Neural progenitor cell (in vitro differentiated cells): ENCODE data around the gene CCDC177. TPM values are rescaled to one million over a fixed set of nuclear protein-coding genes. Genes with fewer than 3 reads are reported as not detected.

Source experiments
- DNase-seq: peaks from one replicate; pipeline ENCODE4 v3.0.0-alpha.2; 2016; ENCODE audit warnings: low spot score
- H2AFZ ChIP-seq: fragments of 200-600 bp; sonication (generic); replicated peaks from 2 replicates; pipeline ENCODE4 v1.6.1; 2016; ENCODE audit warnings: antibody characterized with exemption
- H3F3A ChIP-seq: fragments of 200-600 bp; sonication (generic); 2 replicates; pipeline ENCODE4 v1.6.1; 2016; ENCODE audit warnings: antibody characterized with exemption, low read depth
- H3K27ac ChIP-seq: fragments of 200-600 bp; sonication (generic); 2 replicates; pipeline ENCODE4 v1.5.1; 2016; ENCODE audit warnings: mild to moderate bottlenecking
- H3K27me3 ChIP-seq: fragments of 200-600 bp; sonication (generic); 2 replicates; pipeline ENCODE4 v1.6.1; 2016; ENCODE audit warnings: mild to moderate bottlenecking, moderate library complexity
- H3K36me3 ChIP-seq: fragments of 200-600 bp; sonication (generic); 2 replicates; pipeline ENCODE4 v1.5.1; 2016
- H3K4me1 ChIP-seq: fragments of 200-600 bp; sonication (generic); 2 replicates; pipeline ENCODE4 v1.6.1; 2016; ENCODE audit warnings: mixed run types
- H3K4me2 ChIP-seq: fragments of 200-600 bp; sonication (generic); 2 replicates; pipeline ENCODE4 v1.6.1; 2016
- H3K4me3 ChIP-seq: fragments of 200-600 bp; sonication (generic); 2 replicates; pipeline ENCODE4 v1.5.1; 2016
- H3K79me2 ChIP-seq: fragments of 200-600 bp; sonication (generic); 2 replicates; pipeline ENCODE4 v1.6.1; 2016; ENCODE audit warnings: low read depth
- H3K9ac ChIP-seq: fragments of 200-600 bp; sonication (generic); 2 replicates; pipeline ENCODE4 v1.6.1; 2016
- H3K9me3 ChIP-seq: fragments of 200-600 bp; sonication (generic); 2 replicates; pipeline ENCODE4 v1.5.1; 2016; ENCODE audit warnings: low read depth
- H4K20me1 ChIP-seq: fragments of 200-600 bp; sonication (generic); 2 replicates; pipeline ENCODE4 v1.6.1; 2016; ENCODE audit warnings: low read depth
- H3K27ac Mint-ChIP-seq: 3 replicates; pipeline ENCODE4 v1.8.0; 2021; ENCODE audit warnings: mixed read lengths
- H3K27me3 Mint-ChIP-seq: 2 replicates; pipeline ENCODE4 v1.8.0; 2022; ENCODE audit warnings: low read depth, mild to moderate bottlenecking, inconsistent platforms, moderate library complexity, mixed read lengths; ENCODE audit not compliant: insufficient read depth
- H3K36me3 Mint-ChIP-seq: 3 replicates; pipeline ENCODE4 v1.8.0; 2021; ENCODE audit warnings: mixed read lengths
- H3K4me1 Mint-ChIP-seq: 3 replicates; pipeline ENCODE4 v1.8.0; 2021; ENCODE audit warnings: mixed read lengths
- H3K4me3 Mint-ChIP-seq: 3 replicates; pipeline ENCODE4 v1.8.0; 2021; ENCODE audit warnings: mild to moderate bottlenecking, moderate library complexity, mixed read lengths
- H3K9me3 Mint-ChIP-seq: 3 replicates; pipeline ENCODE4 v1.8.0; 2020; ENCODE audit warnings: mixed read lengths
- EZH2 ChIP-seq: fragments of 200-600 bp; sonication (generic); IDR thresholded peaks from 2 replicates; pipeline ENCODE4 v1.6.1; 2017; ENCODE audit warnings: antibody characterized with exemption, mild to moderate bottlenecking, moderate library complexity
- EZH2phosphoT487 ChIP-seq: fragments of 200-600 bp; sonication (generic); IDR thresholded peaks from 2 replicates; pipeline ENCODE4 v1.6.1; 2017; ENCODE audit warnings: antibody characterized with exemption
- total RNA-seq: library from RNA; depleted of rRNA; stranded (reverse); fragments of >200 nt; gene quantifications from 2 replicates; pipeline ENCODE4 v1.2.3, GENCODE V29; 2015; ENCODE audit warnings: low replicate concordance
- TF ChIP-seq, protein P1 (sequence below): fragments of 200-600 bp; sonication (generic); IDR thresholded peaks from 2 replicates; pipeline ENCODE4 v1.5.1; 2017; ENCODE audit warnings: antibody characterized with exemption, mild to moderate bottlenecking

CCDC177 gene
- total RNA-seq, 1 donor from 2014 or later = 8.6 TPM

DNA sequence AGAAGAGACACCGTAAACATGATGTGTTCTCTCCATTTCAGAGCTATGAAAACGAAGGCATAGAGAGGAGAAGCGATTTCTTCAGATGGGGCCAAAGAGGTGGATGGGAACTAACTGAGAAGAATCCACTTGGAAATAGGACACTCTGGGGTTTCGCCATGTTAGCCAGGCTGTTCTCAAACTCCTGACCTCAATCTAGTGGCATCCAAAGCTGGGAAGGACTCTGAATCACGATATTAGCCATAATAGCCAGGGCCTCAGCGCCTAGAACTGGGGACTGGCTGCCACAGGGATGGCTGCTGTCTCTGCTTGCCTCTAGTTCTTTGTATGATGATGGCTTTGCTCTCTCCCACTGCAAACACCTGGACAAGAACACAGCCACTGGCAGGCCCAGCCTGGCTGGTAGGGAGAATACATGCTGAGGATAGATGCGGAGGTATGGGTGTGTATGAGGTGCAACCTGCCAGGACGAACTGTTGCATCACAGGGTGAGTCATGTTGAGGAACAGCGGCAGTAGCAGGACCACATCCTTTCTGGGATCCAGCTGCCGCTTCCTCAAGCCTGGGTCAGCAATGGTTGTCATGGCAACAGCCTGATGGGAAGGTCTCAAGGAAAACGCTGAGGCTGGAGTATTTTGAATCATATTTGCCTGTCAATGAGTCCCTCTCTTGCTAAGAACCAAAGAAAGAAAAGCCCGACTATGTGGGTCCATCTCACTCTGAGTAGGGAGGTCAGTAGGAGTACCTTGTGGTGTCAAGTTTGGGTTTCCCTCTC is 31.1 kb downstream of the CCDC177 start:
- Histone ChIP-seq H3K4me1 (peaks cover 10% of the 10 kb centered on the region), H2AFZ (no peak overlapping the region), H3K9ac (no peak overlapping the region), H3K4me2 (no peak overlapping the region), H3K9me3 (no peaks in the 10 kb centered on the region), H3K4me3 (no peak overlapping the region), H3K36me3 (no peaks in the 10 kb centered on the region), H3K27me3 (no peaks in the 10 kb centered on the region), H3F3A (peaks cover 12% of the 10 kb centered on the region), H3K27ac (no peak overlapping the region), H3K79me2 (no peaks in the 10 kb centered on the region), H4K20me1 (no peaks in the 10 kb centered on the region)
- DNase-seq = peak; percentile 61
- Mint-ChIP-seq H3K27ac (peak overlapping the region; percentile 91), H3K4me3 (no peak overlapping the region), H3K36me3 (no peaks in the 10 kb centered on the region), H3K4me1 (peaks cover 29% of the 10 kb centered on the region), H3K9me3 (peaks cover 4% of the 10 kb centered on the region), H3K27me3 (peaks cover 2% of the 10 kb centered on the region)
- no peak for TF ChIP-seq EZH2
- no peak for TF ChIP-seq EZH2phosphoT487
- TF ChIP-seq, protein P1, sequence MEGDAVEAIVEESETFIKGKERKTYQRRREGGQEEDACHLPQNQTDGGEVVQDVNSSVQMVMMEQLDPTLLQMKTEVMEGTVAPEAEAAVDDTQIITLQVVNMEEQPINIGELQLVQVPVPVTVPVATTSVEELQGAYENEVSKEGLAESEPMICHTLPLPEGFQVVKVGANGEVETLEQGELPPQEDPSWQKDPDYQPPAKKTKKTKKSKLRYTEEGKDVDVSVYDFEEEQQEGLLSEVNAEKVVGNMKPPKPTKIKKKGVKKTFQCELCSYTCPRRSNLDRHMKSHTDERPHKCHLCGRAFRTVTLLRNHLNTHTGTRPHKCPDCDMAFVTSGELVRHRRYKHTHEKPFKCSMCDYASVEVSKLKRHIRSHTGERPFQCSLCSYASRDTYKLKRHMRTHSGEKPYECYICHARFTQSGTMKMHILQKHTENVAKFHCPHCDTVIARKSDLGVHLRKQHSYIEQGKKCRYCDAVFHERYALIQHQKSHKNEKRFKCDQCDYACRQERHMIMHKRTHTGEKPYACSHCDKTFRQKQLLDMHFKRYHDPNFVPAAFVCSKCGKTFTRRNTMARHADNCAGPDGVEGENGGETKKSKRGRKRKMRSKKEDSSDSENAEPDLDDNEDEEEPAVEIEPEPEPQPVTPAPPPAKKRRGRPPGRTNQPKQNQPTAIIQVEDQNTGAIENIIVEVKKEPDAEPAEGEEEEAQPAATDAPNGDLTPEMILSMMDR = no peak

DNA sequence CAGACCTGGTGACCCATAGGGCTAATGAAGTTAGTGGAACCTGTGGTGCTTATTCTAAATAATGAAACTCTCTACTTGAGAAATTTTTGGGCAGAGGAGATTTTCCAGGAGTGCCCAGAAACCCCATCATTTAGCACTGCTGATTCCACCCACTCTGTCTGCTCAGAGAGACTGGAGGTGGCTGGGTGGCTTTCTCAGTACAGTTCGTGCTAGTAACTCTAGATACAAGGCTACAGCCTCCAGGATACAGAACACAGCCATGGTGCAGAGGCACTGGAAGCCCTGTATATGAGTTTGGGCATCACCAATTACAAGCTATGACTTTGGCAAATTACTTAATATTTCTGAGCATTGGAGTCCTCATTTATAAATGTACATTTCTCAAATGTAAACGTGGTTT is 32.4 kb downstream of the CCDC177 start:
- peaks cover 2% of the 10 kb centered on the region for H3K27me3 Mint-ChIP-seq
- Histone ChIP-seq H3K9me3 (no peaks in the 10 kb centered on the region), H3K27me3 (no peaks in the 10 kb centered on the region), H3K27ac (no peak overlapping the region), H3K79me2 (no peaks in the 10 kb centered on the region), H3F3A (peaks cover 4% of the 10 kb centered on the region), H2AFZ (no peak overlapping the region), H3K36me3 (no peaks in the 10 kb centered on the region), H3K4me2 (no peak overlapping the region), H3K9ac (no peak overlapping the region), H3K4me3 (no peak overlapping the region), H3K4me1 (peaks cover 6% of the 10 kb centered on the region), H4K20me1 (no peaks in the 10 kb centered on the region)
- TF ChIP-seq, protein P1 = no peak
- TF ChIP-seq EZH2phosphoT487 (no peak), EZH2 (no peak)
- DNase-seq = no peak
- no peak overlapping the region for H3K4me3 Mint-ChIP-seq
- H3K36me3 Mint-ChIP-seq = no peaks in the 10 kb centered on the region
- no peak overlapping the region for H3K27ac Mint-ChIP-seq
- H3K4me1 Mint-ChIP-seq = peaks cover 22% of the 10 kb centered on the region
- H3K9me3 Mint-ChIP-seq = peaks cover 4% of the 10 kb centered on the region

DNA sequence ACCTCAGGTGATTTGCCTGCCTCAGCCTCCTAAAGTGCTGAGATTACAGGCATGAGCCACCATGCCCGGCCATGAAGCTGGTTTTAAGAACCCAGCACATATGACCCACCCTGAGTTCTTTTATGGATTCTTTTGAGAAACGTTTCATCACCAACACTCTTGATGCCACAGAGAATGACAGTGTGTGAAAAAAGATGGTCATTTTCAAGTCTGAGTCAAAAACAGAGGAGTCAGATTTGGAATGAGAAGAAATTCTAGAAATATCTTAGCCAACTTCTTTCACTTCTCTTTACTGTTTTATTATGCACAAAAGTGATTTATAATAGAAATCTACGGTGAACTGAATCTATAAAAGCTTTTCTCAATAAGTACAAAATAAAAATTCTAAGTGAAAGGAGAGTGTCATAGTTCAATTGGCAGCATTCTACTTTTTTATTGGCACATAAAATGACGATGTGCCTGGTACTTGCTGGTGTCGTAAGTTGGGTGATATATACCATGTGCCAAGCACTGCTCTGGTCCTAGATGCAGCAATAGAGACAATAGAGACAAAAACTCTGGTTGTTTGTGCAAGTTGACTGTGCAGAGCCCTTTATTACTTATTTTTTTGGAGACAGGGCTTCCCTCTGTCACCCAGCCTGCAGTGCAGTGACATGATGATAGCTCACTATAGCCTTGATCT is 33.9 kb downstream of the CCDC177 start:
- Histone ChIP-seq H3F3A (peaks cover 4% of the 10 kb centered on the region), H3K9me3 (no peaks in the 10 kb centered on the region), H3K79me2 (no peaks in the 10 kb centered on the region), H3K9ac (no peak overlapping the region), H3K27ac (no peak overlapping the region), H3K4me2 (no peak overlapping the region), H3K27me3 (no peaks in the 10 kb centered on the region), H4K20me1 (no peaks in the 10 kb centered on the region), H3K4me3 (no peak overlapping the region), H2AFZ (no peak overlapping the region), H3K4me1 (peaks cover 6% of the 10 kb centered on the region), H3K36me3 (no peaks in the 10 kb centered on the region)
- Mint-ChIP-seq H3K9me3 (peaks cover under 1% of the 10 kb centered on the region), H3K4me1 (peaks cover 19% of the 10 kb centered on the region), H3K27ac (no peak overlapping the region), H3K4me3 (no peak overlapping the region), H3K36me3 (no peaks in the 10 kb centered on the region), H3K27me3 (no peaks in the 10 kb centered on the region)
- no peak for DNase-seq
- TF ChIP-seq EZH2 = no peak
- TF ChIP-seq EZH2phosphoT487 = no peak
- TF ChIP-seq, protein P1 = no peak
